Trophoblast cell (in vitro differentiated cells and primary cell): ENCODE measurements around the gene BTBD9.
"Not testable (repeated sequence)": the region's sequence is repeated elsewhere in the genome, so short reads cannot be mapped to it uniquely, and the experiment has no call there.

ENCODE experiments used
- DNase-seq, 2 donors: peaks; one replicate each; pipeline ENCODE4 v3.0.0-alpha.2; 2016
- H2AFZ ChIP-seq: 2 replicates; pipeline ENCODE4 v1.6.1; 2013; ENCODE audit warnings: low read length, moderate library complexity, mild to moderate bottlenecking; ENCODE audit not compliant: insufficient read depth, poor library complexity
- H2AK5ac ChIP-seq: 2 replicates; pipeline ENCODE4 v1.6.1; 2013; ENCODE audit warnings: mild to moderate bottlenecking, low read length
- H2BK120ac ChIP-seq: 2 replicates; pipeline ENCODE4 v1.6.1; 2013; ENCODE audit warnings: low read length, mild to moderate bottlenecking, moderate library complexity; ENCODE audit not compliant: insufficient read depth, poor library complexity
- H2BK12ac ChIP-seq: 2 replicates; pipeline ENCODE4 v1.6.1; 2013; ENCODE audit warnings: mild to moderate bottlenecking, low read length, moderate library complexity
- H2BK5ac ChIP-seq: 2 replicates; pipeline ENCODE4 v1.6.1; 2013; ENCODE audit warnings: low read length, low read depth, moderate library complexity, mild to moderate bottlenecking; ENCODE audit not compliant: poor library complexity
- H3K14ac ChIP-seq: 2 replicates; pipeline ENCODE4 v1.6.1; 2013; ENCODE audit warnings: mild to moderate bottlenecking, low read length
- H3K18ac ChIP-seq: 2 replicates; pipeline ENCODE4 v1.6.1; 2013; ENCODE audit warnings: mild to moderate bottlenecking, low read length
- H3K23ac ChIP-seq: 2 replicates; pipeline ENCODE4 v1.6.1; 2013; ENCODE audit warnings: low read length
- H3K27ac ChIP-seq: 2 replicates; pipeline ENCODE4 v1.5.1; 2013; ENCODE audit warnings: low read depth, mild to moderate bottlenecking, inconsistent platforms, low read length, moderate library complexity
- H3K27me3 ChIP-seq: 2 replicates; pipeline ENCODE4 v1.6.1; 2013; ENCODE audit warnings: inconsistent platforms, mild to moderate bottlenecking, low read length, moderate library complexity; ENCODE audit not compliant: insufficient read depth
- H3K36me3 ChIP-seq, 2 experiments: 1 replicate in 1 of 2; 2 replicates in 1 of 2; pipeline ENCODE4 v1.6.1; 2013; ENCODE audit warnings: low read length in 2 of 2, mild to moderate bottlenecking in 2 of 2, moderate library complexity in 1 of 2; ENCODE audit not compliant: insufficient read depth in 2 of 2, control insufficient read depth in 1 of 2
- H3K4ac ChIP-seq: 2 replicates; pipeline ENCODE4 v1.6.1; 2013; ENCODE audit warnings: low read depth, mild to moderate bottlenecking, low read length, moderate library complexity
- H3K4me1 ChIP-seq, 2 experiments: 1 replicate in 1 of 2; 2 replicates in 1 of 2; pipeline ENCODE4 v1.6.1; 2013; ENCODE audit warnings: low read length in 2 of 2, mild to moderate bottlenecking in 2 of 2, moderate library complexity in 1 of 2; ENCODE audit not compliant: insufficient read depth in 2 of 2, control insufficient read depth in 1 of 2
- H3K4me2 ChIP-seq: 2 replicates; pipeline ENCODE4 v1.6.1; 2013; ENCODE audit warnings: inconsistent platforms, mild to moderate bottlenecking, low read length, moderate library complexity
- H3K4me3 ChIP-seq: 2 replicates; pipeline ENCODE4 v1.5.1; 2013; ENCODE audit warnings: mild to moderate bottlenecking, low read depth, low read length, inconsistent platforms
- H3K79me1 ChIP-seq: one replicate; pipeline ENCODE4 v1.6.1; 2013; ENCODE audit warnings: low read length
- H3K79me2 ChIP-seq: 2 replicates; pipeline ENCODE4 v1.6.1; 2013; ENCODE audit warnings: low read length, mild to moderate bottlenecking; ENCODE audit not compliant: control insufficient read depth, insufficient read depth, poor library complexity
- H3K9ac ChIP-seq: 2 replicates; pipeline ENCODE4 v1.6.1; 2013; ENCODE audit warnings: mild to moderate bottlenecking, low read length
- H3K9me3 ChIP-seq: 2 replicates; pipeline ENCODE4 v1.6.1; 2013; ENCODE audit warnings: low read depth, mild to moderate bottlenecking, control low read depth, inconsistent platforms, low read length; ENCODE audit not compliant: insufficient read depth
- H4K12ac ChIP-seq: 2 replicates; pipeline ENCODE4 v1.6.1; 2013; ENCODE audit warnings: low read depth, mild to moderate bottlenecking, low read length, moderate library complexity
- H4K8ac ChIP-seq: 2 replicates; pipeline ENCODE4 v1.6.1; 2013; ENCODE audit warnings: low read depth, mild to moderate bottlenecking, low read length, moderate library complexity
- H4K91ac ChIP-seq: one replicate; pipeline ENCODE4 v1.6.1; 2013; ENCODE audit warnings: low read depth, mild to moderate bottlenecking, low read length, moderate library complexity
- WGBS: extraction: QIAGEN DNeasy Blood & Tissue Kit; methylation state at CpG from one replicate; pipeline ENCODE4 v1.1.7; 2013; ENCODE audit warnings: missing lambda C conversion rate; ENCODE audit not compliant: insufficient read length, insufficient coverage; ENCODE audit errors: extremely low coverage; 5-methylcytosine and 5-hydroxymethylcytosine counted together

The BTBD9 gene

DNA sequence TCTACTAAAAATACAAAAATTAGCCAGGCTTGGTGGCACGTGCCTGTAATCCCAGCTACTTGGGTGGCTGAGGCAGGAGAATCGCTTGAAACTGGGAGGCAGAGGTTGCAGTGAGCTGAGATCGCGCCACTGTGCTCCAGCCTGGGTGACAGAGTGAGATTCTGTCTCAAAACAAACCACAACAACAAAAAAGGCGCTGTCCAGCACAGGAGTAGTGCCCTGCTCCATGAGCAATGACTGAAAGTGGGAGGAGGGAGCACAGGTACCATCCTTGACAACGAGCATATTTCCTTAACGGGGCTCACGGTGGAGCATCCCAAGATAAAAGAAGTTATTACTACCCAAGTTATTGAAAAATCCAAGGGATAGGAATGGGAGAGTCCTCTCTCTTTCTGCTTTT is 291.9 kb downstream of the BTBD9 start:
- not testable (repeated sequence) for H3K79me1 ChIP-seq, H3K4me1 ChIP-seq, H3K9me3 ChIP-seq, H3K14ac ChIP-seq, H2AK5ac ChIP-seq, H4K8ac ChIP-seq, H3K27me3 ChIP-seq, H2BK12ac ChIP-seq, H3K4me2 ChIP-seq, H2AFZ ChIP-seq, H3K4ac ChIP-seq, H3K18ac ChIP-seq, H3K36me3 ChIP-seq, H2BK5ac ChIP-seq, H2BK120ac ChIP-seq, H3K4me3 ChIP-seq, H3K9ac ChIP-seq, H3K23ac ChIP-seq, H4K12ac ChIP-seq, H3K79me2 ChIP-seq, DNase-seq, H4K91ac ChIP-seq, H3K27ac ChIP-seq
- WGBS: no CpG with 5 or more reads among the region's 8 CpGs

GRCh38 chr6:38346291-38347079 is 293.2 kb downstream of the BTBD9 start:
- H3K18ac ChIP-seq: no peak overlapping the region
- H4K91ac ChIP-seq: no peak overlapping the region
- no peak overlapping the region for H2BK12ac ChIP-seq
- no peak for DNase-seq
- H3K79me1 ChIP-seq: no peaks in the 10 kb centered on the region
- H2AK5ac ChIP-seq: no peak overlapping the region
- no peak overlapping the region for H3K23ac ChIP-seq
- no peak overlapping the region for H4K12ac ChIP-seq
- H3K79me2 ChIP-seq: no peaks in the 10 kb centered on the region
- H3K4ac ChIP-seq: no peak overlapping the region
- no peaks in the 10 kb centered on the region for H3K36me3 ChIP-seq
- no peaks in the 10 kb centered on the region for H3K27me3 ChIP-seq
- H2BK5ac ChIP-seq: no peak overlapping the region
- no peak overlapping the region for H2BK120ac ChIP-seq
- H3K14ac ChIP-seq: no peak overlapping the region
- no peak overlapping the region for H3K4me2 ChIP-seq
- no peak overlapping the region for H4K8ac ChIP-seq
- H3K9me3 ChIP-seq: no peaks in the 10 kb centered on the region
- no peak overlapping the region for H2AFZ ChIP-seq
- no peak overlapping the region for H3K9ac ChIP-seq
- no peak overlapping the region for H3K4me3 ChIP-seq
- peaks cover 0 to 2% of the 10 kb centered on the region in 2 experiments for H3K4me1 ChIP-seq
- H3K27ac ChIP-seq: no peak overlapping the region
- WGBS: no CpG with 5 or more reads among the region's 5 CpGs

DNA sequence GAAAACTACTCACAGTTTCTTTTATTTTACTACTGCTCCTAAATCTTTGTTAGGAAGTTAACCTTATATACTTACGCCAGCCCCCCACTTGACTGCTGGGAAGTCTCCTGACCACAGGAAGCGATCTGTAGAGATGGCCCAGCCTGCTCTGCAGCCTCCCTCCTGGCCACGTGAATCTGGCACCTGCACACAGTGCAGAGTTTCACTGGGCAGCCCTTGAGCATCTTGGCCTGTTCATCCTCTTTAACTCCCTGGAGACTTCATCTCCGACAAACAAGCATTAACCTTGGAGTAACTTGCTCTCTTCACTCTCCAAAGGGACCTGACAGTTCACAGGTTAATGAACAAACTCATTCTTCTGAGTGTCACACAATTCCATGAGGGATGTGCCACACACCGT is 294.1 kb downstream of the BTBD9 start:
- H3K18ac ChIP-seq: no peak overlapping the region
- no peaks in the 10 kb centered on the region for H3K9me3 ChIP-seq
- no peak overlapping the region for H2AFZ ChIP-seq
- H3K27ac ChIP-seq: no peak overlapping the region
- no CpG with 5 or more reads among the region's 5 CpGs for WGBS
- peaks cover 0 to 2% of the 10 kb centered on the region in 2 experiments for H3K4me1 ChIP-seq
- H3K4me3 ChIP-seq: no peak overlapping the region
- H4K8ac ChIP-seq: no peak overlapping the region
- H2BK5ac ChIP-seq: no peak overlapping the region
- H4K12ac ChIP-seq: no peak overlapping the region
- H3K9ac ChIP-seq: no peak overlapping the region
- H3K14ac ChIP-seq: no peak overlapping the region
- no peaks in the 10 kb centered on the region for H3K79me1 ChIP-seq
- no peaks in the 10 kb centered on the region for H3K36me3 ChIP-seq
- no peak overlapping the region for H2BK120ac ChIP-seq
- H3K79me2 ChIP-seq: no peaks in the 10 kb centered on the region
- no peaks in the 10 kb centered on the region for H3K27me3 ChIP-seq
- H3K4ac ChIP-seq: no peak overlapping the region
- no peak overlapping the region for H2BK12ac ChIP-seq
- H4K91ac ChIP-seq: no peak overlapping the region
- H2AK5ac ChIP-seq: no peak overlapping the region
- no peak overlapping the region for H3K4me2 ChIP-seq
- DNase-seq: no peak
- no peak overlapping the region for H3K23ac ChIP-seq

- DNase-seq: no peak
- H2BK12ac ChIP-seq: no peak overlapping the region
- H3K9ac ChIP-seq: no peak overlapping the region
- H3K23ac ChIP-seq: no peak overlapping the region
- no peaks in the 10 kb centered on the region for H3K36me3 ChIP-seq
- WGBS: no CpG with 5 or more reads among the region's 1 CpG
- no peak overlapping the region for H3K18ac ChIP-seq
- H4K8ac ChIP-seq: no peak overlapping the region
- no peak overlapping the region for H3K14ac ChIP-seq
- peaks cover 0 to 2% of the 10 kb centered on the region in 2 experiments for H3K4me1 ChIP-seq
- no peak overlapping the region for H2AFZ ChIP-seq
- H2AK5ac ChIP-seq: no peak overlapping the region
- H3K27me3 ChIP-seq: no peaks in the 10 kb centered on the region
- H3K4me3 ChIP-seq: no peak overlapping the region
- H3K4me2 ChIP-seq: no peak overlapping the region
- H4K12ac ChIP-seq: no peak overlapping the region
- H3K79me2 ChIP-seq: no peaks in the 10 kb centered on the region
- H2BK120ac ChIP-seq: no peak overlapping the region
- no peak overlapping the region for H4K91ac ChIP-seq
- no peaks in the 10 kb centered on the region for H3K79me1 ChIP-seq
- no peak overlapping the region for H3K4ac ChIP-seq
- no peak overlapping the region for H3K27ac ChIP-seq
- no peaks in the 10 kb centered on the region for H3K9me3 ChIP-seq
- H2BK5ac ChIP-seq: no peak overlapping the region
Observed at GRCh38 chr6:38341496-38341895, 298.2 kb downstream of the BTBD9 start.
